HG02840 (cell line): ENCODE results near the gene CPXM1.

ENCODE experiments used
- ATAC-seq: cut with Tn5 transposase; IDR thresholded peaks from one replicate; pipeline ENCODE4 v1.9.1; 2021; ENCODE audit warnings: mild to moderate bottlenecking, moderate library complexity, moderate number of reproducible peaks; ENCODE audit not compliant: unreplicated experiment, low FRiP score

The CPXM1 gene

DNA sequence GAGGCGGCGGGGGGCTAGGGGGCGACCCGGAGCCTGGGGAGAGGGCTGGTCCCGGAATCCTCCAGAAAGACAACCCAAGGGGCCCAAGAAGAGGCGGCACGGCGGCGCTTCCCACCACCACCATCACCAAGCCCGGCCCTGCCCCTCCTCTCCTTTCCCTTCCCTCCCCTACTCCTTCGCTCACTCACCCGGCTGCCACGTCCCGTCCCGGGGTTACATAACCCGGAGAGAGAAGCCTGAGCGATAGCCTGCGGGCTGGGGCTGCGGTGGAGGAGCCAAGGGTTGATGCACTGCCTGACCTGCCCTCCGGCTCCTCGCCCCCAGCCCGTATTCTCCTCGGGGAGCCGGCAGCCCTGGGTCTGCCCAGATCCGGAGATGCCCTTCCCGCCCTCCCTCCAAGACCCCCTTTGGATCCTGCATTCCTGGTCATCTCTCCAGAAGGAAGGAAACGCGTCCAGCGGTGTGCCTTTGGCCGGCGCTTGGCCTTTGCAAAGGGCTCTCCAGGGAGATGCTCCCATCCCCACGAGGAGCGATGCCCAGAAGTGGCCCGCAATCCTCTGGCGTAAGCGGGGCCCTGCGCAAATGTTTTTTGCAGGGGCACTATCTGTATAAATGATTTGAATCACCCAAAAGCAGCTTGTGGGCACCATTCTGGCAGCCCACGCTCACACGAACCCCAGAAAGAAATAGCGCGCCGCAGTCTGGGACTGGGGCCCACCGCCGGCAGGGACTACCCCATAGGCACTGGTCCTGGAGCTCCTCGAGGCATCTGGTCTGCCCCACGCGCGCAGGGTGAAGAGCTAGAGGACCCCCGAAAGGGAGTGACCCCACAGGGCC is 4.6 kb upstream of the CPXM1 start:
- ATAC-seq, result no peak

DNA sequence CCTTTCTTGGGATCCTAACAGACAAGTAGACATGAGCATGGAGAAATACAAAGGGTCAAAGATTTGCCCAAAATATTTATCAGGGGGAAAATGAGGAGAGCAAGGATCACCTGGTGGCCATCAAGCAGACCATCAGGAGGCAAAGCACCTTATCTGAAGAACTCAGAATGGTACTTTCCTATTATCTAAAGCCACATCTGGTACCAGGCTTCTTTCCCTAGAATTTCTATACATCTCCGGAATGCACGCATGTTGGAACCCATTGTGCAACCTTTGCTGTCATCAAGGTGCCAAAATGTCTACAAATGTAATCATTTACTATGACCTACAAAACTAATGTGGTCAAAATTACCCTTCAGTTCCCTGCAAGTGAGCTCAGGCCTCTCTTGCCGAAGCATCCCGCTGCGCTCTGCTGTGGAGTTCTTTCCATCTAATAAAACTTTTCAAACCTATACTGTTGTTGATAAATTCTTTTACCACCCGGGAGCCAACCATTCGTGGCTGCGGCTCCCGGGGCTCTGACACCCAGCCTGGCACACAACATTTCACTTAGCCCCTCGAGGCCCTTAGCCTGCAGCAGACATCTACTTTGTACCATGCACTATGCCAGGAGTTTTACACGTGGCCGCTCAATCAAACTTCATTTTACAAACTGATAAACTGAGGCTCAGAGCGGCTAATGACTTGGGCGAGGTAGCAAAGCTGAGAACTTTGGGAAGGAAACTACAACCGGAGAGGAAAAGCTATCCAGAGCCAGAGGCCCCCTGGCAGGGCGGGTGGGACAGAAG is 3.8 kb upstream of the CPXM1 start:
- ATAC-seq, result no peak

DNA sequence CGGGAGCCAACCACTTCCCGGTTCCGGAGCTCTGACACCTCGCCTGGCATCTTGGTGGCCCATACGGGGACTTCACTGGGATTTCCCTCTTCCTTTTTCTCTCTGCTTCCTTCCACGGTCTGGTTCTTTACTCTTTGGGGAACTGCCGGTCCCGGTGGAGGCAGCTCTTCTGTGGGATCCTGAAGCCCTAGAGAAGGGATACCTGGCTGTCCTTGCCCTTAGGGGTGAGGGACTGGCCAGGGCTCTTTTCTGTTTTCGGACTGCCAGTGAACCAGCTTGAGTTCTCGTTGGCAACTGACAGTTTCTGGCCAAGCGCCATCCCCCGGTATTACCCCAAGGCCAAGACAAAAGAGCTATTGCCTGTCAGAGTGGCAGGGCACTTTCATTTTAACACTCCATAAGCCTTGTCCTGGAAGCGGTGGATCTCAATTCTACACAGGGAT is 880 bp upstream of the CPXM1 start:
- no peak for ATAC-seq

DNA sequence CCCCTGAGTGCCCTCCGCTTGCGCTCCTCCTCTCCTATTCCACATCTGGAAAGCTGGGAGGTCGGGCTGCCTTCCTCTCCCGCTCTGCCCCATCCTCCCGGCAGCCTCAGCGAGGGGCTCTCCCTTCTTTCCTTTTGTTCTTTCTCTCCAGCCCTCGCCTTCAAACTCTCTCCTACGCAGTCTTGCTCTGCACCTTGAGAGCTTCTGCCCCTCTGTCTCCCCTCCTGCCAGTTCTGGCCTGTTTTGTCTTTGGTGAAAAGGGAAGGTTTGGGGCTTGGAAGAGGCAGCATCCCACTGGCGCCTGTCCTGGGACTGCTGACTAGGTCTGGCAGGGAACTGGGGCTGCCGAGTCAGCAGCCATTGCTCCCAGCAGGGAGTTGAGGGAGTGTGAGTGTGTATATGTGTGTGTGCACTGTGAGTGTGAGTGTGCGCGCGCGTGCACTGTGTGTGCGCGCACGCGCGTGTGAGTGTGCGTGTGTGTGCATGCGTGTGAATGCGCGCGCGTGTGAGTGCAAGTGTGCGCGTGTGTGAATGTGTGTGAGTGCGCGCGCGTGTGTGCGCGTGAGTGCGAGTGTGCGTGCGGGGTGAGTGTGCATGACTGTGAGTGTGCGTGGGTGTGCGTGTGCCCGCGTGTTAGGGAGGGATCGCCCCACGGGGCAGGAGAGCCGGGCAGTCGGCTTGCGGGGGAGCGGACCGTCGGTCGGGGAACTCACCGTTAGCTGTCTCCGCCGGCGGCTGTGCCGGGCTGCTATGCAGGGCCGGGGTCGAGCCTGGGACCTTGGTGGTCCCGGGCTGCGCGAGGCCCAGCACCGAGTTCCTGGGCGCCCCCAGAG is 523 bp downstream of the CPXM1 start:
- no peak for ATAC-seq

- no peak for ATAC-seq
Measured at GRCh38 chr20:2799271-2799670, 1.2 kb downstream of the CPXM1 start.

DNA sequence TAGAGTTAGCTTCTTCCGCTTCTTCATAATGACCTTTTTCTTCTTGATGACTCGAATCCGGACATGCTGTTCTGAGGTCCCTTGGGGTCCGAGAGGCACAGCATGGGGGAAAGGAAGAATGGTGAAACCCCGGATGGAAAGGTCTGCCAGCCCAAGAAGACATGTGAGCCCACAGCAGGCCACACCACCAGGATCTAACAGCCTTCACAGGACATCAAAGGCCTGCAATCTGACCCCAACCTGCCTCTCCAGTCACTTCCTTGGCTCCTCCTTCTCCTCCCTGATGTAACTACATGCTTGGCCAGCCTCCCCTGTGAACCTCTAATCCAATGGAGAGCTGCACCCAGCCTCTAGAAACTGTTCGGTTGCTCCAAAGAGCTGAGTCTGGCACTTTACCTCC is 1.6 kb downstream of the CPXM1 start:
- ATAC-seq, result no peak

GRCh38 chr20:2798095-2798805 is 2.2 kb downstream of the CPXM1 start:
- ATAC-seq, result no peak

DNA sequence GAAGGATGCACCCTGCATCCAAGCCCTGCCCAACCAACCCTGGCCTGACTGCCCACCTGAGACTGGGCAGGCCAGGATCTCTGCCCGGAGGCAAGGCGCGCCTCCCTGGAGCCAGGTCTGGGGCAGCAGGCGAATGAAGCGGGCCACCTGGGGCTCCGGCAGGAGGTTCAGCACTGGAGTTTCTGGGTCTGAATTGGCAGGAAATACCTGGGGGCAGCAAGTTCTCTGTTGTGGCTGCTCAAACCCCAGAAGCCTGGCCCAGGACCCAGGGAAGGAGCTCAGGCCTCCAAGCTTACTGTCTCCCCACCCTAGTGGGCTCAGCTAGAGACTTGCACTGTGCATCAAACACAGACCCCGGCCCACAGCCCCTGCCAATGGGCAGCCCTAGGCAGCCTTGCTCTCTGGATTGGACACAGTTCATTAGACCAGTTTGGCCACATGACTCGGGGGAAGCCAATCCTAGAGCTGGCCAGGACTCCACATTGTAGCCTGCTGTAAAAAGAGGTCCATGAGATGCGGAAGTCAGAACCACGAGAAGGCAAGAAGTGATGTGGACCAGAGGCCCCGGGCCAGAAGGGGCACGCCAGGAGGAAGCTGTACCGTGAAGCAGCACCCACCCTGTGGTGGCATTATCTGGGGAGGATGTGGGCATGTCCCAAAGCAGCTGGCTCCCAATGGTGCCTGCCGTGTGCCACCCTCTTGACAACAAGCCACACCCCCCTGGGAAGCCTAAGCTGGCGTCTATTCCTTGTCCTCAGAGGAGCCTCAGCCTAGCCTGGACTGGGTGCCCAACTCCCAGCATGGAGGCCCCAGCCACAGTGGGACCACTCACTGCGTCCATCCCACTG is 3.1 kb downstream of the CPXM1 start:
- ATAC-seq, result no peak

- no peak for ATAC-seq
Measured at GRCh38 chr20:2796011-2796660, 4.3 kb downstream of the CPXM1 start.

DNA sequence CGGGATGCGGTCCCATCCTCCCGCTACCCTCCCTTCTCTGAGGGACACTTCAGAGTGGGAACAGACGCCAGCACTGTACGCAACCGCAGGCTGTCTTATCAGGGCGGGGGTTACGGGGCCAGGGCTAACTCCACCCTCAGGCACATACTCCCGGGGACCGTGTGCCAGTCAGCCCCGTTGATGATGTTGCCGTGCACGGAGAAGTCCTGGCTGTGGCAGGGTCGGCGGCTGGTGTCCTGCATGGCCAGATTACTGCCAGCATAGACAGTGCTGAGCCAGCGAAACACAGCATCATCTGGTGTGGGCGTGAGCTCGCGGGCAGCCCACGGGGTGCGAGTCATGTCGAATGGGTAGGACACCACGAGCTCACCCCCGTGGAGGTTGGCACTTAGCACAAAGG is 5.0 kb downstream of the CPXM1 start:
- ATAC-seq, result no peak

DNA sequence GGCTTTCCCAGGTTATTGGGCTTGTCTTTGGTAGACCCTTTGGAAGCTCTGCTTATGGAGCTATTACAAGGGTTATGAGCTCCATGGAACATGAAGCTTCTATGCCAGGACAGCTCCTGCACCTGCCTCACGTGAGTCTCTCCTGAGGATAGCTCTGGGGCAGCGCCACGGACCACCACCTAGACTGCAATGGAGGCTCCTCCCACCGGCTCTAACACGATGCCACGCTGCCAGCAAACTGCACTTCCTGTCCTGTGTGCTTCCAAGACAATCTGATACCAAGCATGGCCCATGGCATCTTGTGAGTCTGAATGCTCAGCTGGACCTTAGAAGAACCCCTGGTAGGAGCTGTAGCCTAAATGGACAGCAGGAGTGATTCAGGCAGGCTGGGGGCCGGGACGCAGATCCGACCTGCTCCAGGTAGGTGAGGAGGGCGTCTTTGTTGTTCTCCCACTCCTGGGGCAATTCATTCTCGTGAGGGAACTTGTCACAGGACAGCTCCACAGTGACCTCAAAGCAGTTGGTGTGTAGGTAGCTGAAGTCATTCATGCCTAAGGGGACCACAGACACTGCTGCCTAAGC is 5.5 kb downstream of the CPXM1 start:
- no peak for ATAC-seq

DNA sequence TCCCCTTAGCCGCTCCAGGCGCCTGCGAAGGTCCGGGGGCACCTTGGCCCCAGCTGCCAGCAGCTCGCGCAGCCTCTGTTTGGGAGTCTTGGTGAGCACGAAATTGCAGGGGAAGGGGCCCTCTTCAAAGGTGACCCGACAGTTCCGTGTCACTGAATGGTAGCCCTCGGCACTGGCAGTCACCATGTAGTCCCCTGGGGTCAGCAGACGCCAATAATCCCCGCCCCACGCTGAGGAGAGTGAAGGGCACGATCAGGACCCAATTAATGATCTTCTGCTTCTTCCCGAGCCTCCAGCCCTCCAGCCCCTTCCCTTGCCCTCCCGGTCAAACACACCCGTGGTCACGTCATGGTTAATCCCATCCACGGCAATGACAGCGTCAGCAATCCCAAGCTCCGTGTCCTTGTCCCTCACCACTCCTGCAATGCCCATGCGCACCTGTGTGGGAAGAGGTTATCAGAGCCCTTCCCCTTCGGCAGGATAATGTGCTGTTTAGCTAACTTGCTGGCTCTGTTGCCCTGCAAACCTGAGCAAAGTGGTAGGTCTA is 6.2 kb downstream of the CPXM1 start:
- no peak for ATAC-seq

- ATAC-seq, result no peak
Measured at GRCh38 chr20:2793471-2793870, 7.0 kb downstream of the CPXM1 start.

- no peak for ATAC-seq
Measured at GRCh38 chr20:2783908-2784566, 16.4 kb downstream of the CPXM1 start.

DNA sequence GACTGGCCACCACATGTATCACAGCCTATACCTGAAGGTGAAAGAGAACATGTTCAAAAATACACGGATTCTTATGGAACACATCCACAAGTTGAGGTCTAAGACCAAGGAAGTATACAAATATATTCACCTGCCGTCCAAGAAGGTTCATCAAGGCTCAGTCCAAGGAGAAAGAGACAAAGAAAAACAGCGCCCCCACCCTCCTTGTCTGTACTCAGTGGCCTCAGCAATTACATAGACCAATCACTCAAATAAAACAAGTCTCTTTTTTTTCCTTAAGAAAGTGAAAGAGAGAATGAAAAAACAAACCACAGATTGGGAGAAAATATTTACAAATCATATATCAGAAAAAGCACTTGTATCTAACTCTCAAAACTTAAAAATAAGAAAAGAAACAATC is 19.5 kb downstream of the CPXM1 start:
- no peak for ATAC-seq

DNA sequence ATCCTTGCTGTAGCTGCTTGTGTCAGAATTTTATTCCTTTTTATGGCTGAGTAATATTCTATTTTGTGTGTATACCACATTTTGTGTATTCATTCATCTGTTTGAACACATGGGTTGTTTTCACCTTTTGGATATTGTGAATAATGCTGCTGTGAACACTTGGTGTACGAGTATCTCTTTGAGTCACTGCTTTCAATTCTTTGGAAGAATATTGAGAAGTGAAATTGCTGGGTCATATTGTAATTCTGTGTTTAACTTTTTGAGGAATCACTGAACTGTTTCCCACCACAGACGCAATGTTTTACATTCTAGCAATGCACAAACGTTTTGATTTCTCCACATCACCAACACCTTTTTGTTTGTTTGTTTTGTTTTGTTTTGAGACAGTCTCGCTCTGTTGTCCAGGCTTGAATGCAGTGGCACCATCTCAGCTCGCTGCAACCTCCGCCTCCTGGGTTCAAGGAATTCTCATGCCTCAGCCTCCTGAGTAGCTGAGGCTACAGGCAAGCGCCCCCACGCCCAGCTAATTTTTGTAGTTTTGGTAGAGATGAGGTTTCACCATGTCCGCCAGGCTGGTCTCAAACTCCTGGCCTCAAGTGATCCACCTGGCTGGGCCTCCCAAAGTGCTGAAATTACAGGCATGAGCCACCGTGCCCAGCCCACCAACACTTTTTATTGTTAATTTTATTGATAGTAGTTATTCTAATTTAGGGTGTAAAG is 21.7 kb downstream of the CPXM1 start:
- ATAC-seq, result no peak

DNA sequence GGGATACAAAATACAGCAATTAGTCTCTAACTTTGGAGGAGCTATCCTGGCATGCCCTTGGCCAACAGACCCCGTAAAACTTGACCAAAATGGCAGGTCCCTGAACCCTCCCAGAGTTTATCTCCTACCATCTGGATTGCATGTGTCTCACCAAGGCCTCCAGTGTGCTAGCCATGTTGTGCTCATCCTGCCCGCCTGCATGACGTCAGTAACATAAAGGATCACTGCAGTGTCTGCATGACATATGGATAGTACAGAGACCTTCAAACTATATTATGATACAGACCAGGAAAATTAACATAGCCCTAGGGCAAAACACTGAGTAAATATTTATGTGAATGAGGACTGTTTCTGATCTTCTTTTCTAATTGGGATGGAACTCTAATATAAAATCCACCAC is 25.3 kb downstream of the CPXM1 start:
- no peak for ATAC-seq
